IPS-20b (cell line): ENCODE results near the gene FAM204A.

Source experiments
- H3K27ac ChIP-seq: one replicate; pipeline ENCODE4 v1.5.1; 2013; ENCODE audit warnings: low read length
- H3K27me3 ChIP-seq: 2 replicates; pipeline ENCODE4 v1.6.1; 2013; ENCODE audit warnings: mild to moderate bottlenecking, low read length, inconsistent platforms; ENCODE audit not compliant: insufficient read depth
- H3K36me3 ChIP-seq: 2 replicates; pipeline ENCODE4 v1.6.1; 2013; ENCODE audit warnings: low read depth, mild to moderate bottlenecking, inconsistent platforms, low read length, moderate library complexity; ENCODE audit not compliant: insufficient read depth
- H3K4me1 ChIP-seq: 2 replicates; pipeline ENCODE4 v1.6.1; 2013; ENCODE audit warnings: mild to moderate bottlenecking, control low read depth, inconsistent platforms, low read length, moderate library complexity; ENCODE audit not compliant: insufficient read depth
- H3K4me3 ChIP-seq: 2 replicates; pipeline ENCODE4 v1.5.1; 2013; ENCODE audit warnings: mild to moderate bottlenecking, low read length, inconsistent platforms
- H3K9ac ChIP-seq: 2 replicates; pipeline ENCODE4 v1.6.1; 2013; ENCODE audit warnings: low read depth, mild to moderate bottlenecking, inconsistent platforms, low read length, moderate library complexity
- H3K9me3 ChIP-seq: 2 replicates; pipeline ENCODE4 v1.6.1; 2013; ENCODE audit warnings: mild to moderate bottlenecking, low read depth, low read length, inconsistent platforms; ENCODE audit not compliant: insufficient read depth

Gene FAM204A

DNA sequence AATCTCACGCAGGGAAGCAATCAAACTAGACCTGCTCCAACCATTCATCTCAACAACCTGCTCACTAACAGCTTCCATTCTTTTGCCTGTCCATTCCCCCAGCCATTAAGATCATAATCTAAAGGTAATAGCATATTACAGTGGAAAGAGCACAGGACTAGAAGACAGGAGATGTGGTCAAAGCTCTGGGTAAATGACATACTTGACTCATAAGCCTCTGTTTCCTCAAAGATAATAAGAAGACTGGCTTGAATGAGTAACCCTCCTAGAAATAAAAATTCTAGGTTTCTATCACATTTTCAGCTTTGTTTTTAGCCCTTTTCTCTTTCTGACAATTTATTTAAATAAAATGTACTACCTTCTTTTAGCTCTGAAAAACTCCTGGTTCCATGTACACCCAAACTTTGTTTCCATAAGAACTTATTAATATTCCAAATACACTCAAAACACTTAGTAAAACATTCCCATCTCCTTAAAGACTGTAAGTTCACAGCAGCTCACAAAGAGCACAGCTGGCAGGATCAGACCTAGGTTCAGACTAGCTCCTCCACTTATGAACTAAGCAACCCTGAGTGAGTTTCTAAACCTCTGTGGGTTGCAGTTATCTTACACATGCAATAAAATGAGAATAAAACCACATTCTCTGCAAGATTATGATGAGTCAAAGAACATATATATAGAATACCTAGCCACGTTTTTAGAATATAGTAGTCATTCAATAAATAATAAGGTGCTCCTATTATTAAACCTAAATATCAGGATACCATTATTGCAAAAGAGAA is 11.6 kb downstream of the FAM204A start:
- Histone ChIP-seq H3K4me3 (no peak overlapping the region), H3K4me1 (no peaks in the 10 kb centered on the region), H3K36me3 (peaks cover 78% of the 10 kb centered on the region), H3K9me3 (no peaks in the 10 kb centered on the region), H3K27me3 (no peaks in the 10 kb centered on the region), H3K27ac (no peak overlapping the region), H3K9ac (no peak overlapping the region)

DNA sequence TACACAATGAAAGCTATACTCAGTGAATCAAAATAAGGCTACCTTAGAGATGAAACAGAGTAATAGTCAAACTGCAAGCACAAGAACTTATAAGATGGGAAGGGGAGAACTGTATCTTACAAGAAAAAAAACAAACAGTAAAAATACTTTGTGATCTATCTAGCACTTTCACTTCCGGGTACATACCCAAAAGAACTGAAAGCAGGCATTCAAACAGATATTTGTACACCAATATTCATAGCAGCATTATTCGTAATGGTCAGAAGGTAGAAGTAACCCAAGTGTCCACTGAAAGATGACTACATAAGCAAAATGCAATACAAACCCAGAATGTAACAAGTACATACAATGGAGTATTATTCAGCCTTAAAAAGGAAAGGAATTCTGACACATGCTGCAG is 18.0 kb downstream of the FAM204A start:
- Histone ChIP-seq H3K36me3 (peaks cover 66% of the 10 kb centered on the region), H3K9ac (no peak overlapping the region), H3K27ac (no peak overlapping the region), H3K4me1 (no peaks in the 10 kb centered on the region), H3K9me3 (no peaks in the 10 kb centered on the region), H3K4me3 (no peak overlapping the region), H3K27me3 (no peaks in the 10 kb centered on the region)

DNA sequence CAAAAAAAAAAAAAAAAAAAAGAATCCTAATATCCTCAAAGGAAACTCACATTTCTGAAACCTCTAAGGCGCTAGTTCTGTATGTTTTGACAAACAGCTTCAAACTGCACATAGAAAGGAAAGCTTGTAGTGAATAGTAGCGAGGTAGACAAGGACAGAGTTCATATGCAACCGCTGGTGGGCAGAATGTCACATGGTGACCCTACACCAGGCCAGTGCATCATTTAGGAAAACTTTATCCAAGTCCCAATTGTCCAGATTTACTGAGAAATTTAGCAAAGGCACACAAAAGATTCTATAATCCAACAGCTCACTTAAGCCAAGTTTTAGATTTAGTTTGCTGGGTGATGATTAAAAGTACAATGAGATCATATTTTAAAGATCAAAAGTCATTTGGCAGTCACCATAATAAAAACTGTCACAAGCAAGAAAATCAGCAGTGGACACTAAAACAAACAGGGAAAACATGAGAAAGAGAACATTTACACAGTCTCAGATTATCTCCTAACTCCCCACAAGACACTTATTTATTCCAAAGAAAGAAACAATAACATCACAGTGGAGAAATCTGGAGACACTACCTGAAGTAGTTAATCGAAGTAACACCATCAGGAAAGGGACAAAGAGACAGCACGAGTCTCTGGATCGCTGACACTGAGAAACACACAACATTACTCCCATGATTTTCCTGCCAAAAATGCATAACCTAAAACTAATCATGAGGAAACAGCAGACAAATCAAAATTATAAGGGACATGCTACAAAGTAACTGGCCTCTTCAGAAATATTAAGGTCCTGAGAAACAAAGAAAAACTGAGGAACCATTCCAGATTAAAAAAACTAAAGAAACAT is 20.2 kb downstream of the FAM204A start:
- peaks cover 46% of the 10 kb centered on the region for H3K36me3 ChIP-seq
- H3K27me3 ChIP-seq: no peaks in the 10 kb centered on the region
- H3K4me3 ChIP-seq: no peak overlapping the region
- no peaks in the 10 kb centered on the region for H3K4me1 ChIP-seq
- H3K9ac ChIP-seq: no peak overlapping the region
- no peak overlapping the region for H3K27ac ChIP-seq
- H3K9me3 ChIP-seq: no peaks in the 10 kb centered on the region

DNA sequence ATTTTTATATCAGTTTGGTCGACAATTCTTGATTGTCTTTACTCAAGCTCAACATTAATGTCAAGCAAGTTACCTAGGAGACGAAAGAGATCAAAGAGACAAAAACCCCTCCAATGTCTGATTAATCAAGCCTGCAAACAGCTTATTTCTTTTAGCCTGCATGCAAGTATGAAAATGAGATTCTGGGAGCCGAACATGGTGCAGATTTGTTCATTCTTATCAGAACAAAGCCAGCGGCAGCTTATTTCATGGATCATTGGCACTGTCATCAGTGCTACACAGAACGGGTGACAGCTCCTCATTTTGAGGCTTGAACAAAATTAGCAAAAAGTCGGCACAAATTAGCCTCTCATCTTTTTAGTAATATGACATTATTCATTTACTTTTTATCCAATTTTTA is 26.5 kb downstream of the FAM204A start:
- Histone ChIP-seq H3K4me3 (no peak overlapping the region), H3K4me1 (no peaks in the 10 kb centered on the region), H3K27ac (no peak overlapping the region), H3K27me3 (no peaks in the 10 kb centered on the region), H3K36me3 (0 out of 2 replicates have a peak, but pooled peaks cover 8% of the 10 kb centered on the region), H3K9me3 (no peaks in the 10 kb centered on the region), H3K9ac (no peak overlapping the region)

DNA sequence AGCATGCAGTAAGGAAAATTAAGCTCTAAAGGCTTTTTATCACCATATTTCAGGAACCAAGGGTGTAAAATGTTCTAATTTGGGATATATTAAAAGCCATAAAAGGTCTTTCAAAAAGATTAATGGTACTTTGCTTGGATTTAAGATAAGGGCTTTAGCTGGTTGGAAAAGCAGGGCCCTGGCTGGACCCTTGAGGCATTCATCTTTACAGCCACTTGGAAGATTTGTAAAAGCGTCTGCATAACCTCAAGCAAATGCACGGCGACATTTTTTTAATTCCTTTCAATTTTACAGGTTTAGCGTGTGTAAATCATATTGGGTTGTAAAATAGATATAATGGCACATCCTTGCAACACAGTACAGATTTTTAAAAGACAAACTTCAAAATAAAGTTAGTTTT is 27.2 kb downstream of the FAM204A start:
- H3K4me1 ChIP-seq: no peaks in the 10 kb centered on the region
- no peaks in the 10 kb centered on the region for H3K9me3 ChIP-seq
- no peak overlapping the region for H3K9ac ChIP-seq
- no peak overlapping the region for H3K27ac ChIP-seq
- H3K36me3 ChIP-seq: peaks cover 12% of the 10 kb centered on the region
- no peak overlapping the region for H3K4me3 ChIP-seq
- H3K27me3 ChIP-seq: no peaks in the 10 kb centered on the region

DNA sequence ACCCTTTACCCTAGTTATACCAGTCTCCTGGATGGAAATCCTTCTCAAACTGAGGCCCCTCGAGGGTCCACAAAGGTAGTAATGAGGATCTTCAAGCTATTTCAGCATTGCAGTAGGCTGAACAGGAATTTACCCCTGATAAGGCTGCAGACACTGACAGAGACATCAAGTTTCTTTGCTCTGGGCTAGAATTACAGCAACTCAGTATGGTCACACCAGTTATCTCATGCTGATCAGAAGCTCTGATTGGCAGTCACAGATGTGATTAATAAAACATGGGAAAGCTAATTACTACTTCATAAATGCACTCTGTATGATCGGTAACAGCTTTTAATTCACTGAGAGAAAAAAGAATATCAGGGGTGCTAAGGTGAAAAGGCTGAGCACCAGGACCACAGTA is 30.6 kb downstream of the FAM204A start:
- no peak overlapping the region for H3K27ac ChIP-seq
- peaks cover 21% of the 10 kb centered on the region for H3K36me3 ChIP-seq

DNA sequence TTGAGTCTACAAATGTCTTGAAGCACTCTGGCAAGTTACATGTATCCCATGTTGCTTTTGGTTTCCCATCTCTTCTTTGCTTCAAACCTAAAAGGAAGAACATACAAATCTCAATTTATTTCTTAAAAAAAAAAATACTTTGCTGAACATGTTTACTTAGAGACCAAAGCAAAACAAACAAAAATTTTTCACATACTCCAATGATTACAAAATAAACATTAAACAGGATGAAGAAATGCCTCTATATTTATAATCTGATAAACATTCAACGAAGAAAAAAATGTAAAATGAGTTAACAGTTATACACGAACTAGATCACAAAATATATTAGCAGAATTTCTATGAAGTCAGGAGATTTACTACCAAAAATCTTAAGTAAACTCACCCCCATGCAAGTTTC is 31.3 kb downstream of the FAM204A start:
- H3K9me3 ChIP-seq: no peaks in the 10 kb centered on the region
- H3K27me3 ChIP-seq: no peaks in the 10 kb centered on the region
- no peak overlapping the region for H3K9ac ChIP-seq
- no peak overlapping the region for H3K4me3 ChIP-seq
- H3K27ac ChIP-seq: no peak overlapping the region
- peaks cover 18% of the 10 kb centered on the region for H3K36me3 ChIP-seq
- no peaks in the 10 kb centered on the region for H3K4me1 ChIP-seq

More for the DNA sequence above, 30.6 kb downstream of the FAM204A start:
- no peak overlapping the region for H3K9ac ChIP-seq
- no peak overlapping the region for H3K4me3 ChIP-seq
- no peaks in the 10 kb centered on the region for H3K4me1 ChIP-seq
- no peaks in the 10 kb centered on the region for H3K27me3 ChIP-seq
- H3K9me3 ChIP-seq: no peaks in the 10 kb centered on the region

DNA sequence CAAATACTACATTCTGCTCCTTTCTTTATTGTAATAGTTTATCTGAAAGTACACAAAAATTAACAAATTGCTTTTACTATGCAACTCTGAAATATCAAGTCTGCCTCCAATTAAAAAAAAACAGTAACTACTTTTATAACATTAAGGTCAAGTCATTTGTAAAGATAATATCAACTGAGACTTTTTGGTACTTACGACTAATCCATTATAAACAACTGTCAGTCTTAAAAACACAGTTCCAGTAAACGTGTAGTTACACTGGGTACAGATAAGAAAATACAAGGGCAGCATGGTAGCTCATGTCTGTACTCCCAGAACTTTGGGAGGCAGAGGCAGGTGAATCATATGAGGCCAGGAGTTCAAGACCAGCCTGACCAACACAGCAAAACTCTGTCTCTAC is 32.2 kb downstream of the FAM204A start:
- Histone ChIP-seq H3K36me3 (peaks cover 18% of the 10 kb centered on the region), H3K27me3 (no peaks in the 10 kb centered on the region), H3K9me3 (no peaks in the 10 kb centered on the region), H3K27ac (no peak overlapping the region), H3K4me3 (no peak overlapping the region), H3K4me1 (no peaks in the 10 kb centered on the region), H3K9ac (no peak overlapping the region)

DNA sequence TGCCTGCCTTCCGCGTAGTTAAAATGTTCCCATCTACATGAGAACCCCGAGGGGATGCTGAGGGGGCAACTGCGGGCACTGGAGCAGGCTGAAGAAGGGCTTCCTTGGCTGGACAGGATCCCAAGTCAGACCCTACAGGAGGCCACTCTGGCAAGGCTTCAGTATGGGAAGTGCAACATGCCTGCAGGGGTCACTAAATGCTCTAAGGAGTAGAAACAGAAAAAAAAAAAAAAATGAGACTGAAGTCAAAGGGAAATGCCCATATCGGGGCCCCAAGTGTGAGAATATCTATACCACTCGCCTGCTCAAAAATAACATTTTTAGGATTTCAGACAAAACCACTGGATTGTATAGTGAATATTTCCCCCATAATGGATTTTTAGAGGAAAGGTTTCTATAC is 33.5 kb downstream of the FAM204A start:
- H3K4me3 ChIP-seq: no peak overlapping the region
- peaks cover 18% of the 10 kb centered on the region for H3K36me3 ChIP-seq
- H3K9me3 ChIP-seq: no peaks in the 10 kb centered on the region
- H3K27me3 ChIP-seq: no peaks in the 10 kb centered on the region
- H3K4me1 ChIP-seq: no peaks in the 10 kb centered on the region
- H3K27ac ChIP-seq: no peak overlapping the region
- H3K9ac ChIP-seq: no peak overlapping the region

DNA sequence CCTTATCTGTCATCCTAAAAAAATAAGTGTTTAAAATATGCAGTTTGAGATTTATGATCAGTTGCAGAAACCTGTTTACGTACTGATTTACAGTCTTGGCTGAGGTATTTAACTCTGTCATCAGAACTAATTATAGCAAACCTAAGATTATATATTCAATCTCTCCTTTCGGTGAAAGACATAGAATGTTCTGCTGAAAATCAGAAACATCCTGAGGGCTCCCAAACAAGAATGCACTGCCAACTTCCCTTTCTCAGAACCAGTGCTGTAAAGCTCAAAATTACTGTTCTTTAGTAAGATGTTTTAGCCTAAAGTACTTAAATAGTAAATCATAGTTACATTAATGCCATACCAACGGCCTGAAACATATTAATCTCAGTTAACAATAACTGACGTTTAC is 34.3 kb downstream of the FAM204A start:
- H3K9me3 ChIP-seq: no peaks in the 10 kb centered on the region
- no peak overlapping the region for H3K4me3 ChIP-seq
- H3K36me3 ChIP-seq: peaks cover 18% of the 10 kb centered on the region
- H3K4me1 ChIP-seq: no peaks in the 10 kb centered on the region
- H3K9ac ChIP-seq: no peak overlapping the region
- H3K27ac ChIP-seq: no peak overlapping the region
- H3K27me3 ChIP-seq: no peaks in the 10 kb centered on the region

DNA sequence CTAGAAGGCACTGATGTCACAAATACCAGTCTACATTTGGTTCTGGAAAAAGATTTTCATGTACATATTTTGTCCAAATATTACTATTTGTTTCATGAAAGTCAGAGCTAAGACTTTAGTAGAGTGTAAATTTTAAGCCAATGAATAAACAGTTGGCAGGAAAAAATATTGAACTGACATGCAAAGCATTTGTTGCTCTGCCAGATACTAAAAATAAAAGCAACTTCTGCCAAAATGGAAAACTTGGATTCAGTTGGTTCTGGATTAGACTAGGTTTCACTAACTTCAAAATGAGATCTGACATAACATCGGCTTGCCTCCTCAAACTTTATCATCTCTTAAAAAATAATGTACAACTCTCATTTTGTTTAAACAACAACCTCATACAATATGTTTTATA is 34.9 kb downstream of the FAM204A start:
- Histone ChIP-seq H3K4me3 (no peak overlapping the region), H3K9me3 (no peaks in the 10 kb centered on the region), H3K36me3 (peaks cover 18% of the 10 kb centered on the region)

DNA sequence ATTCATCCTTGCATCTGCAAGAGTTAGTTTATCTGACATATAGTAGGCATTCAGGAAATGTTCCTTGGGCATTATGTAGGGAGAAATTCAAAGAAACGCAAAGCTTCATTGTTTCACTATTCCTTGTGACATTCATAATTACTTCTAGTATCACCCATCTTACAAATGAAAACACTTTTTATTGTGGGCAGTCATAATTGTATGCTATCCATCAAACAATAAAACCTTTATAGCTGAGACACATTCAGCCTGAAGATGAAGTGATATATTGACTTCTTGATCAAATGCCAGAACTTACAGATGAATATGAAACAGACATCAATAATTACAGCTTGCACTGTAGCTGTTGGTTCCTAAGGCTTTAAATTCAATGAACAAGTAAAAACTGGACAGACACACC is 36.4 kb downstream of the FAM204A start:
- Histone ChIP-seq H3K9me3 (no peaks in the 10 kb centered on the region), H3K27me3 (no peaks in the 10 kb centered on the region), H3K4me3 (no peak overlapping the region), H3K9ac (no peak overlapping the region), H3K4me1 (no peaks in the 10 kb centered on the region), H3K36me3 (peaks cover 16% of the 10 kb centered on the region), H3K27ac (no peak overlapping the region)

More for the DNA sequence above, 34.9 kb downstream of the FAM204A start:
- Histone ChIP-seq H3K27me3 (no peaks in the 10 kb centered on the region), H3K4me1 (no peaks in the 10 kb centered on the region), H3K27ac (no peak overlapping the region), H3K9ac (no peak overlapping the region)
